Immature natural killer cell (primary cell): Measurements from ENCODE around the gene GALNT9. TPM values are rescaled to one million over a fixed set of nuclear protein-coding genes. Genes with fewer than 3 reads are reported as not detected.
"Not testable (repeated sequence)": the region's sequence is repeated elsewhere in the genome, so short reads cannot be mapped to it uniquely, and the experiment has no call there.

ENCODE experiments used
- DNase-seq, 3 donors: peaks; one replicate each; pipeline ENCODE4 v3.0.0; 2022; ENCODE audit warnings: mixed read lengths in 1 of 3
- H3K27ac Mint-ChIP-seq, 6 donors: one replicate each; pipeline ENCODE4 v1.8.0; 2020; ENCODE audit warnings: mixed read lengths in 6 of 6, mild to moderate bottlenecking in 5 of 6, inconsistent platforms in 4 of 6, moderate library complexity in 3 of 6
- H3K27me3 Mint-ChIP-seq, 3 donors: one replicate each; pipeline ENCODE4 v1.8.0; 2020 to 2021; ENCODE audit warnings: low read depth in 3 of 3, mild to moderate bottlenecking in 3 of 3, mixed read lengths in 3 of 3, moderate library complexity in 3 of 3, inconsistent platforms in 1 of 3
- H3K36me3 Mint-ChIP-seq, 3 donors: one replicate each; pipeline ENCODE4 v1.8.0; 2020; ENCODE audit warnings: mixed read lengths in 3 of 3, inconsistent platforms in 2 of 3, mild to moderate bottlenecking in 2 of 3
- H3K4me1 Mint-ChIP-seq, 2 donors: one replicate each; pipeline ENCODE4 v1.8.0; 2020; ENCODE audit warnings: inconsistent platforms in 2 of 2, mild to moderate bottlenecking in 2 of 2, mixed read lengths in 2 of 2, moderate library complexity in 1 of 2
- H3K4me3 Mint-ChIP-seq, 5 donors: one replicate each; pipeline ENCODE4 v1.8.0; 2020; ENCODE audit warnings: mild to moderate bottlenecking in 5 of 5, mixed read lengths in 5 of 5, inconsistent platforms in 3 of 5, moderate library complexity in 3 of 5
- H3K9me3 Mint-ChIP-seq, 6 donors: one replicate each; pipeline ENCODE4 v1.8.0; 2020; ENCODE audit warnings: mild to moderate bottlenecking in 6 of 6, mixed read lengths in 6 of 6, inconsistent platforms in 4 of 6, moderate library complexity in 3 of 6
- polyA plus RNA-seq, 3 donors: library from polyadenylated mRNA; unstranded; fragments of 300-500 nt; fragmentation: Illumina TruSeq; gene quantifications; one replicate each; pipeline ENCODE4 v1.2.3, GENCODE V29; 2021

The GALNT9 gene
- polyA plus RNA-seq, 3 donors from 2014 or later = not detected

DNA sequence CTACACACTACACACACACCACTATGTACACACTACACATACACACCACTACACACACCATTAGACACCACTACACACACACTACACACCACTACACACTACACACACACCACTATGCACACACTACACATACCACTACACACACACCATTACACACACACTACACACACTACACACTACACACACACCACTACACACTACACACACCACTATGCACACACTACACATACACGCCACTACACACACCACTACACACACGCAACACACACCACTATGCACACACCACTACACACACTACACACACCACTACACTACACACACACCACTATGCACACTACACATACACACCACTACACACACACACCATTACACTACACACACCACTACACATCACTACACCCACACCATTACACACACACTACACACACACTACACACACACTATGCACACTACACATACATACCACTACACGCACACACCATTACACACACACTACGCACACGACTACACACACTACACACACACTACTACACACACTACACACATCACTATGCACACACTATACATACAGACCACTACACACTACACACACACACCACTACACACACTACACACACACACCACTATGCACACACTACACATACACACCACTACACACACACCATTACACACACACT, 171.5 kb downstream of the GALNT9 start:
- no peak overlapping the region for H3K27ac Mint-ChIP-seq
- peaks cover 0 to 6% (median 0%) of the 10 kb centered on the region in 3 donors for H3K27me3 Mint-ChIP-seq
- H3K9me3 Mint-ChIP-seq = no peaks in the 10 kb centered on the region
- H3K4me1 Mint-ChIP-seq = peaks cover 0 to 3% of the 10 kb centered on the region in 2 donors
- no peak for DNase-seq
- H3K4me3 Mint-ChIP-seq = no peak overlapping the region
- H3K36me3 Mint-ChIP-seq = no peaks in the 10 kb centered on the region

DNA sequence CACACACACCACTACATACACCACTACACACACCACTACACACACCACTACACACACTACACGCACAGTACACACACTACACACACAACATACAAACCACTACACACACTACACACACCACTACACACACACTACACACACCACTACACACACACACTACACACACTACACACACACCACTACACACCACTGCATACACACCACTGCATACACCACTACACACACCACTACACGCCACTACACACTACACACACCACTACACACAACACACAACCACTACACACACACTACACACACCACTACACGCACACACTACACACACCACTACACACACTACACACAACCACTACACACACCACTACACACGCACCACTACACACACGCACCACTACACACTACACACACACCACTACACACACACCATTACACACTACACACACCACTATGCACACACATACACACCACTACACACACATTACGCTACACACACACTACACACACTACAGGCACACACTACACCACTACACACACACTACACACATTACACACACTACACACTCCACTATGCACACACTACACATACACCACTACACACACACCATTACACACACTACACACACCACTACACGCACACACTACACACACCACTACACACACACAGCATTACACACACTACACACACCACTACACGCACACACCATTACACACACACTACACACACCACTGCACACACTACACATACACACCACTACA, 172.6 kb downstream of the GALNT9 start:
- Mint-ChIP-seq H3K4me3 (no peak overlapping the region), H3K4me1 (peaks cover 0 to 3% of the 10 kb centered on the region in 2 donors)

DNA sequence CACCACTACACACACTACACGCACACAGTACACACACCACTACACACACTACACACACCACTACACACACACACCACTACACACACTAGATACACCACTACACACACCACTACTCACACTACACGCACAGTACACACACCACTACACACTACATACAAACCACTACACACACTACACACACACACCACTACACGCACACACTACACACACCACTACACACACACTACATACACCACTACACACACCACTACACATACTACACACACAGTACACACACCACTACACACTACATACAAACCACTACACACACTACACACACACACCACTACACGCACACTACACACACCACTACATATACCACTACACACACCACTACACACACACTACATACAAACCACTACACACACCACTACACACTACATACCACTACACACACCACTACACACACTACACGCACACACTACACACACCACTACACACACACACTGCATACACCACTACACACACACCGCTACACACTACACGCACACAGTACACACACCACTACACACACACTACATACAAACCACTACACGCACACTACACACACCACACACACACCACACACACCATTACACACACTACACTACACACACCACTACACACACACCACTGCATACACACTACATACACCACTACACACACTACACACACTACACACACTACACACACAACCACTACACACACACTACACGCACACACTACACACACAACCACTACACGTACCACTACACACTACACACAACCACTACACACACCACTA, 173.4 kb downstream of the GALNT9 start:
- Mint-ChIP-seq H3K27ac (no peak overlapping the region), H3K27me3 (peaks cover 0 to 6% (median 0%) of the 10 kb centered on the region in 3 donors), H3K36me3 (no peaks in the 10 kb centered on the region), H3K4me1 (peaks cover 0 to 3% of the 10 kb centered on the region in 2 donors), H3K9me3 (no peaks in the 10 kb centered on the region), H3K4me3 (no peak overlapping the region)
- DNase-seq = no peak

More for the DNA sequence above, 172.6 kb downstream of the GALNT9 start:
- H3K27me3 Mint-ChIP-seq = peaks cover 0 to 6% (median 0%) of the 10 kb centered on the region in 3 donors
- H3K9me3 Mint-ChIP-seq = no peaks in the 10 kb centered on the region
- H3K27ac Mint-ChIP-seq = no peak overlapping the region
- H3K36me3 Mint-ChIP-seq = no peaks in the 10 kb centered on the region
- no peak for DNase-seq

DNA sequence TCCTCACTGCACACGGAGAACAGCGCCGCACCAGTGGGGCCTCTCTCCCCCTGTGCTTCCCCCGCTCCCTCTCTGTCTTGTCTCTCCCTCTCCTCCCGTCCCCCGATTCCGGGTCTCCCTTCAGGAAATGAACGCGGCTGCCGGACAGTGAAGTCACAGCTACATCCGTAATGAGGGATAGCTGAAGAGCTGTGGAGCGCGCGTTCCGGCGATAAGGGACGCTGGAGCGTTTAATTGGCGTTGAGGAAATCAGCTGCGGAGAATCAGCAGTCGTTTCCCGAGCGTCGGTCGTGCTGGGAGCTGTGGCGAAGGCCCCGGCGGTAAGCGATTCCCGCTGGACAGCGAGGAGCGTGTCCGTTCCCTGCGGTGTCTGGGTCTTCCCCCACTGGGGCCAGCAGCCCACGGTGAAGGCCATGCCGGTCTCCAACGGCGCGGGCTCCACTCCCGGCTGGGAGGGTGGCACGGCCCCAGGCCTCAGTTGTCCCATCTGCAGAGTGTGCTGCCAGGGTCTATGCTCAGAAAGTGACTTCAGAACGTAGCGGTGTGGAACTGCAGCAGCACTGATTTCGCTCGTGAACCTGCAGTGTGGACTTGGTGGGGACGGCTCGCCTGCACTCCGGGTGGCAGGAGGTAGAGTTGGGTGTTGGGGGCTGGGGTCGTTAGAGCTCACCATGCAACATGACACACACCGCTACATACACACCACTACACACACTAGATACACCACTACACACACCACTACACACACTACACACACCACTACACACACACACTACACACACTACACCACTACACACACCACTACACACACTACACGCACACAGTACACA, 174.2 kb downstream of the GALNT9 start:
- peaks cover 0 to 6% (median 0%) of the 10 kb centered on the region in 3 donors for H3K27me3 Mint-ChIP-seq
- H3K4me3 Mint-ChIP-seq = no peak overlapping the region
- DNase-seq = no peak
- peaks cover 0 to 2% of the 10 kb centered on the region in 2 donors for H3K4me1 Mint-ChIP-seq
- no peaks in the 10 kb centered on the region for H3K9me3 Mint-ChIP-seq
- H3K36me3 Mint-ChIP-seq = no peaks in the 10 kb centered on the region
- no peak overlapping the region for H3K27ac Mint-ChIP-seq

DNA sequence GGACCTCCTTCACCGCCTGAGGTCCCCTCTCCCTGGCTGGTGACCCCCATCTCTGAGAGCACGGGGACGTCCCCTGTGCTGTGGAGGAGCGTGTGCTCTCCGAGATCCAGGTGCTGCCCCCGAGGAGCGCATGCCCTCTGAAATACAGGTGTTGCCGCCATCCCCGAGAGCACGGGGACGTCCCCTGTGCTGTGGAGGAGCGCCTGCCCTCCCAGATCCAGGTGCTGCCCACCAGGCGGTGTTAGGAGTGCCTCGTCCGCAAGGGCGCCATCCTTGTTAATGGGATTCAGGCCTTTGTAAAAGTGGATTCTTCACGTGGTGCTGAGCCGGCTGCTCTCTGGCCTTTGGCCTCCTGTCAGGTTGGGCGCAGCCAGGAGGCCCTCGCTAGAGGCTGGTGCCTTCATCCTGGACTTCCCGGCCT, 175.0 kb downstream of the GALNT9 start:
- peaks cover 0 to 4% (median 0%) of the 10 kb centered on the region in 3 donors for H3K27me3 Mint-ChIP-seq
- H3K4me1 Mint-ChIP-seq = peaks cover 0 to 1% of the 10 kb centered on the region in 2 donors
- no peaks in the 10 kb centered on the region for H3K36me3 Mint-ChIP-seq
- H3K4me3 Mint-ChIP-seq = peak overlapping the region in 2 of 5 donors; percentile 4 to 51
- no peak for DNase-seq
- H3K9me3 Mint-ChIP-seq = no peaks in the 10 kb centered on the region
- peak overlapping the region in 1 of 6 donors; percentile 7 for H3K27ac Mint-ChIP-seq

DNA sequence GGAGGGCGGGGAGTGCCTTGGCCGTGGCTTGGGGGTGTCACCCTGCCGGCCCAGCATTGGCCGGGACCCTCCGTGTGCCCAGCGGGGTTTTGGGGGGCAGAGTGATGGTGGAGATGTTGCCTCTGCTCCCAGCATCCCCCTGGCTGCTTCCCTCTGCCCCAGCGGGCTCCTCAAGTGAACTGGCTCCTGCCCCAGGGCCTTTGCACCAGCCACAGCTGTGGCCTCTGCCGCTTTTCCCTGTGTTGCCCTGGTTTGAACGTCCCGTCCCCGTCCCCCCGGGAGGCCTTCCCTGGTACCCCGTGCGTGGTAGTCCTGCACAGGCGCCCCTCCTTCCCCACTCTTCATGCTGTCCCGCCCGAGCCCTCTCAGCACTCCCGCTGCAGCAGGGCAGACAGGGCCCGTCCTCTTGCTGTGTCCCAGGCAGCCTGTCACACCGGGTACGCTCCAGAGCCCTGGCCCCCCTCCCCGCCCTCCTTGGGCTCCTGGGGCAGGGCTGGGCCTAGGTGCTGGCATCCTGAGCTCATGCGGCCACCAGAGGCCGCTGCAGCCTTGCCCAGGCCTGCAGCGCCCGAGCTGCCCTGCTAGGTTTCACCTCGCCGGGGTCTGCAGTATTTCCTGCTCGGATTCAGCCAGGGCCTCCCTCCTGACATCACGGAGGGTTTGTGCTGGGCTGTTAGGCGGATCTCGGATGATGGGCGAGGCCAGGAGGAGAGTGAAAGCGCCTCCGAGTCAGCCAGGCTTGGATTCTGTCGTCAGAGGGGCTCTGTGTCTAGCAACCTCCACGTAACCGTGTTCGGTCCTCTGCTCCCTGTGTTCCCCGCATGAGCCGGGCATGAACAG, 175.7 kb downstream of the GALNT9 start:
- H3K4me3 Mint-ChIP-seq = peak overlapping the region in 2 of 5 donors; percentile 4 to 51
- peak; percentile 56 to 71 (median 64) for DNase-seq
- H3K9me3 Mint-ChIP-seq = no peaks in the 10 kb centered on the region
- H3K27me3 Mint-ChIP-seq = peaks cover 0 to 4% (median 0%) of the 10 kb centered on the region in 3 donors
- H3K4me1 Mint-ChIP-seq = peaks cover 0 to 1% of the 10 kb centered on the region in 2 donors
- peak overlapping the region in 1 of 6 donors; percentile 7 for H3K27ac Mint-ChIP-seq
- no peaks in the 10 kb centered on the region for H3K36me3 Mint-ChIP-seq

DNA sequence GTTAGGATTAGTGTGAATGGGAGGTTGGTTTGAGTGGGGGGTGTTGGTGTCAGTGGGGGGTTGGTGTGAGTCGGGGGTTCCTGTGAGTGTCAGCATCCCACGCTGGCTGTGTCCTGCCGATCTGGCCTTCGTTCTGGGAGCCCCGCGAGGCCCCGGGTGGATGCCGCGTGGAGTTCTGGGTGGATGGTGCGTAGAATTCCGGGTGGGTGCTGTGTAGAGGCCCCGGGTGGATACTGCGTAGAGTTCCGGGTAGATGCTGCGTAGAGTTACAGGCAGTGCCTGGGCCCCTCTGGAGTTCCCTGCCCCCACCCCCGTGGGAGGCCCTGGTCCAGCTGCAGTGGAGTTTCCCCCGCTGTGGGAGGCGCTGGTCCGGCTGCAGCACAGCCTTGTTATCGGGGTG, 176.4 kb downstream of the GALNT9 start:
- Mint-ChIP-seq H3K36me3 (no peaks in the 10 kb centered on the region), H3K4me1 (peaks cover 0 to 1% of the 10 kb centered on the region in 2 donors), H3K27ac (no peak overlapping the region), H3K4me3 (no peak overlapping the region), H3K27me3 (peaks cover 0 to 4% (median 0%) of the 10 kb centered on the region in 3 donors), H3K9me3 (no peaks in the 10 kb centered on the region)
- DNase-seq = no peak

DNA sequence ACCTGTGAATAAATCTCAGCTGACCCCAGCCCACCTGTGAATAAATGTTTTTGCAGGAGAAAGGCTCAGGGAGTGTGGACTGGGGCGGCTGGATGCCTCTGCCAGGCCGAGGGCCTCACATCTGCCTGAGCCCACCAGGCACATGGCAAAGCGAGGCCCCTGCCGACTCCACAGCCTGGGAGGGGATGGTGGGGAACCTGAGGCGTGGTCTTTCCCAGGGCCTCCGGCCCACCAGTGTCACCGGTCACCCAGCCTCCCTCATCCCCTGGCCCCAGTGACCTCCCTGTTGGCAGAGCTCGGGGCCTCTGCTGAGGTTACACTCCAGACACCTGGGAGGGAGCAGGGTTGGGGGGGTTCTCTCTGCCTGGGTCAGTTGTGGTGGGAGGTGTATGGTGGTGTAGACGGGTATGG, 177.0 kb downstream of the GALNT9 start:
- no peak for DNase-seq
- Mint-ChIP-seq H3K4me3 (no peak overlapping the region), H3K4me1 (peaks cover 0 to 1% of the 10 kb centered on the region in 2 donors), H3K9me3 (no peaks in the 10 kb centered on the region), H3K27me3 (peaks cover 0 to 4% (median 0%) of the 10 kb centered on the region in 3 donors), H3K27ac (no peak overlapping the region), H3K36me3 (no peaks in the 10 kb centered on the region)

DNA sequence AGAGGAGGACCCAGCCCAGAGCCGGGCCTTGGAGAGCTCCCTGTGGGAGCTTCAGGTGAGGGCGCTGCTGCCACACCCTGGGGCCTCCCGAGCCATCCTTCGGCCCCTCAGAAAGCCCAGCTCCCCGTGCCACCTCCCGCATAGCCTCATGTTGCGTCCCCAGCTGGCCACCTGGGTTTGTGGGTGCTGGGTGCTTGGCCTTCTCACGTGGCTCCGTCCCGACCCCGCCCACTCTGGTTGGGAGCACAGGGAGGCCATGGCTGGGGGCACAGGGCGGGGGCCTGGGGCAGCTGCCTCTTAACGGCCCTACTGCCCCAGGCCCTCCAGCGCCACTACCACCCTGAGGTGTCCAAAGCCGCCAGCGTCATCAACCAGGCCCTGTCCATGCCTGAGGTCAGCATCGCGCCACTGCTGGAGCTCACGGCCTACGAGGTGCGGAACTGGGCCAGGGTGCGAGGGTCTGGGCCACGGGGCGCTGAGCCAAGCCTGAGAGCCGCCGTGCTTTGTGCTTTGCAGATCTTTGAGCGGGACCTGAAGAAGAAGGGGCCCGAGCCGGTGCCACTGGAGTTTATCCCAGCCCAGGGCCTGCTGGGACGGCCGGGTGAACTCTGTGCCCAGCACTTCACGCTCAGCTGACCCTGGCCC, 177.5 kb downstream of the GALNT9 start:
- Mint-ChIP-seq H3K36me3 (no peaks in the 10 kb centered on the region), H3K4me3 (no peak overlapping the region), H3K27ac (no peak overlapping the region), H3K4me1 (peaks cover 0 to 1% of the 10 kb centered on the region in 2 donors), H3K27me3 (peaks cover 0 to 4% (median 0%) of the 10 kb centered on the region in 3 donors), H3K9me3 (no peaks in the 10 kb centered on the region)
- DNase-seq = no peak

DNA sequence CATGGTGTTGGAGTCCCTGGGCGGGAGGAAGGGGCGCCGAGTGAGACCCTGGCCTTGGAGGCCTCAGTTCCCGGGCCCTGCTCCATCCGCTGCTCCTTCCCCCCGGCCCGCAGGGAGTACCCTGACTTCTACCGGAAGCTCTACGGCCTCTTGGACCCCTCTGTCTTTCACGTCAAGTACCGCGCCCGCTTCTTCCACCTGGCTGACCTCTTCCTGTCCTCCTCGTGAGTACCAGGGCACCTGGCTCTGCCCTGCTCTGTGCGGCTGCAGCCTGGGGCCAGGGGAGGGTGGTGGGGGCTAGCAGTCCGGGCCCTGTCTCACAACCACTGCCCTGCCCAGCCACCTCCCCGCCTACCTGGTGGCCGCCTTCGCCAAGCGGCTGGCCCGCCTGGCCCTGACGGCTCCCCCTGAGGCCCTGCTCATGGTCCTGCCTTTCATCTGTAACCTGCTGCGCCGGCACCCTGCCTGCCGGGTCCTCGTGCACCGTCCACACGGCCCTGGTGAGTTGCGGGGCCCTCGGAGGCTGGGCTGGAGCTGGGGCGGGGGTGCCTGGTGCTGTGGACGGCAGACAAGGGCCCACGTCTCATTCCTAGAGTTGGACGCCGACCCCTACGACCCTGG, 178.1 kb downstream of the GALNT9 start:
- no peak overlapping the region for H3K4me3 Mint-ChIP-seq
- no peak for DNase-seq
- peaks cover 6 to 7% of the 10 kb centered on the region in 2 donors for H3K4me1 Mint-ChIP-seq
- no peaks in the 10 kb centered on the region for H3K36me3 Mint-ChIP-seq
- H3K27me3 Mint-ChIP-seq = peaks cover 0 to 4% (median 0%) of the 10 kb centered on the region in 3 donors
- no peak overlapping the region for H3K27ac Mint-ChIP-seq
- no peaks in the 10 kb centered on the region for H3K9me3 Mint-ChIP-seq

DNA sequence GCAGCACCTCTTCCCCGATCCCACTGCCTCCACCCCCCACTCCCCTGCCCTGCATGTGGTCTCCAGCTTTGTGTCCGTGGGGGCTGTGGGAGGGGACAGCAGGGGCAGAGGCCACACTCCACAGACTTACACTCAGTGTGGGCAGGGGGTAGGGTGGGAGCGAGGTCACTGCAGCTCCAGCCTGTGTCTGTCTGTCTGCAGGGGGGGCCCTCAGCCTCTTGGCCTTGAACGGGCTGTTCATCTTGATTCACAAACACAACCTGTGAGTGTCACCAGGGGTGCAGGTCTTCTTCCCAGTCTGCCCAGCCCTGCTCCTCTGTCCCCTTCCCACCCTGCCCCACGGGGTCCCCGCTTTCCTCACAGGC, 178.6 kb downstream of the GALNT9 start:
- H3K27me3 Mint-ChIP-seq = peaks cover 0 to 4% (median 2%) of the 10 kb centered on the region in 3 donors
- H3K36me3 Mint-ChIP-seq = no peaks in the 10 kb centered on the region
- H3K4me3 Mint-ChIP-seq = no peak overlapping the region
- peaks cover 11 to 12% of the 10 kb centered on the region in 2 donors for H3K4me1 Mint-ChIP-seq
- no peak overlapping the region for H3K27ac Mint-ChIP-seq
- H3K9me3 Mint-ChIP-seq = no peaks in the 10 kb centered on the region
- DNase-seq = no peak

DNA sequence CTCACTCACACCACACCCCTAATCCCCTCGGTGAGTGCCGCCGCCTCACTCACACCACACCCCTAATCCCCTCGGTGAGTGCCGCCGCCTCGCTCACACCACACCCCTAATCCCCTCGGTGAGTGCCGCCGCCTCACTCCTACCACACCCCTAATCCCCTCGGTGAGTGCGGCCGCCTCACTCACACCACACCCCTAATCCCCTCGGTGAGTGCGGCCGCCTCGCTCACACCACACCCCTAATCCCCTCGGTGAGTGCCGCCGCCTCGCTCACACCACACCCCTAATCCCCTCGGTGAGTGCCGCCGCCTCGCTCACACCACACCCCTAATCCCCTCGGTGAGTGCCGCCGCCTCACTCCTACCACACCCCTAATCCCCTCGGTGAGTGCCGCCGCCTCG, 179.9 kb downstream of the GALNT9 start:
- H3K27ac Mint-ChIP-seq, H3K9me3 Mint-ChIP-seq, DNase-seq, H3K4me3 Mint-ChIP-seq, H3K36me3 Mint-ChIP-seq: not testable (repeated sequence)
- Mint-ChIP-seq H3K4me1 (peaks cover 23% of the 10 kb centered on the region in 2 donors), H3K27me3 (peaks cover 0 to 11% (median 8%) of the 10 kb centered on the region in 3 donors)
